Measurements from ENCODE around the gene KDM4B. TPM values are rescaled to one million over a fixed set of nuclear protein-coding genes. Genes with fewer than 3 reads are reported as not detected.

The KDM4B gene
- polyA plus RNA-seq, 1 of the 3 experiments (the other 2 are of a cell fraction), result 12.2 TPM

- TF ChIP-seq ZBTB33 (IDR thresholded peaks at IDR 0.05; ENCODE audit: borderline replicate concordance, low read depth) (no peak), MEF2A (IDR thresholded peaks at IDR 0.05; ENCODE audit: borderline replicate concordance, low read depth) (no peak), FOXM1 (IDR thresholded peaks at IDR 0.05; ENCODE audit: low read depth) (no peak), EZH2phosphoT487 (IDR thresholded peaks at IDR 0.05; ENCODE audit: borderline replicate concordance, low read depth) (no peak), NRF1 (IDR thresholded peaks at IDR 0.05; ENCODE audit: low read depth, low read length) (no peak)
Observed at GRCh38 chr19:5091684-5092480, 123.0 kb downstream of the KDM4B start (continued).

GRCh38 chr19:5092481-5092843 lies 123.5 kb downstream of the KDM4B start:
- Histone ChIP-seq H4K20me1 (ENCODE audit: insufficient read depth) (no peaks in the 10 kb centered on the region), H3F3A (replicated peaks; ENCODE audit: insufficient read depth) (no peaks in the 10 kb centered on the region), H3K27ac (ENCODE audit: low read depth in 2 of 2, low read length in 1 of 2) (peak overlapping the region in 1 of 2 experiments; percentile 95; a peak in 2 of 4 replicates), H3K79me2 (ENCODE audit: insufficient read depth) (no peaks in the 10 kb centered on the region), H3K27me3 (ENCODE audit: insufficient read depth) (no peaks in the 10 kb centered on the region), H3K9me2 (no peaks in the 10 kb centered on the region), H3K4me2 (no peak overlapping the region), H3K36me3 (replicated peaks in 1 of 2; ENCODE audit: control insufficient read depth in 1 of 2, insufficient read depth in 2 of 2, low read length in 1 of 2) (peaks cover 0 to 20% of the 10 kb centered on the region in 2 experiments), H3K4me3 (ENCODE audit: low read depth in 2 of 2, low read length in 1 of 2) (no peak overlapping the region), H3K9ac (no peak overlapping the region), H3K4me1 (ENCODE audit: control insufficient read depth in 1 of 2, insufficient read depth in 2 of 2, low read depth in 1 of 2, low read length in 1 of 2) (peaks cover 12 to 68% of the 10 kb centered on the region in 2 experiments; a peak in 2 of 4 replicates), H3K9me3 (no peaks in the 10 kb centered on the region), H2AFZ (ENCODE audit: low read depth) (no peak overlapping the region)
- ChIA-PET CTCF (interaction anchor here (1.0 to 1.7 kb wide), 3 partner anchors 11 to 469 kb away, joined by 4 to 5 read pairs (median 5); no protein-coding TSS in a partner anchor), POLR2A (no interaction called here)
- TF ChIP-seq FOXM1 (IDR thresholded peaks at IDR 0.05; ENCODE audit: low read depth), result no peak
- no peak for TF ChIP-seq EP300 (IDR thresholded peaks at IDR 0.05; ENCODE audit: borderline replicate concordance in 1 of 2, low read depth in 1 of 2, low read length in 1 of 2)
- no peak for TF ChIP-seq USF1 (IDR thresholded peaks at IDR 0.05; ENCODE audit: borderline replicate concordance, low read depth)
- TF ChIP-seq TEAD4 (IDR thresholded peaks at IDR 0.05; ENCODE audit: borderline replicate concordance, insufficient read depth), result no peak
- no peak for TF ChIP-seq RAD21 (IDR thresholded peaks at IDR 0.05; ENCODE audit: low read length)
- TF ChIP-seq CTCF (IDR thresholded peaks at IDR 0.05), result no peak
- no peak for TF ChIP-seq USF2 (IDR thresholded peaks at IDR 0.05; ENCODE audit: borderline replicate concordance, low read depth, low read length)
- DNase-seq, result no peak
- 91% methylated on average over 12 of the region's 14 CpGs for WGBS (ENCODE audit: low lambda C conversion rate)
